Hepatocyte (in vitro differentiated cells): ENCODE measurements around the gene LRBA.

Source experiments
- CTCF ChIP-seq: fragments of 200-600 bp; sonication (generic); IDR thresholded peaks from 2 replicates; pipeline ENCODE4 v1.5.1; 2016; ENCODE audit warnings: antibody characterized with exemption, mild to moderate bottlenecking; ENCODE audit not compliant: poor library complexity
- EZH2 ChIP-seq: fragments of 200-600 bp; sonication (generic); IDR thresholded peaks from 2 replicates; pipeline ENCODE4 v1.6.1; 2016; ENCODE audit warnings: antibody characterized with exemption, mild to moderate bottlenecking, borderline replicate concordance
- EZH2phosphoT487 ChIP-seq: fragments of 200-600 bp; sonication (generic); IDR thresholded peaks from one replicate; pipeline ENCODE4 v1.6.1; 2018; ENCODE audit warnings: antibody characterized with exemption, mild to moderate bottlenecking, low read depth, moderate library complexity; ENCODE audit not compliant: unreplicated experiment, severe bottlenecking

- TF ChIP-seq CTCF (no peak), EZH2 (no peak), EZH2phosphoT487 (no peak)
Observed at GRCh38 chr4:151022586-151022985, 7.5 kb upstream of the LRBA start.
